Right renal cortex interstitium (tissue), 3 donors: ENCODE data around the gene KREMEN2. TPM values are rescaled to one million over a fixed set of nuclear protein-coding genes. Genes with fewer than 3 reads are reported as not detected.
"Not testable (repeated sequence)": the region's sequence is repeated elsewhere in the genome, so short reads cannot be mapped to it uniquely, and the experiment has no call there.

ENCODE experiments used
- DNase-seq, 3 donors: peaks; one replicate each; pipeline ENCODE4 v3.0.0-alpha.2; 2013; ENCODE audit warnings: low read depth in 3 of 3, low spot score in 2 of 3
- polyA plus RNA-seq, 3 donors: library from polyadenylated mRNA; unstranded; fragments of 120-200 nt; gene quantifications; one replicate each; pipeline ENCODE4 v1.2.1, GENCODE V29; 2013; ENCODE audit not compliant: insufficient read length in 3 of 3

KREMEN2 gene, protein sequence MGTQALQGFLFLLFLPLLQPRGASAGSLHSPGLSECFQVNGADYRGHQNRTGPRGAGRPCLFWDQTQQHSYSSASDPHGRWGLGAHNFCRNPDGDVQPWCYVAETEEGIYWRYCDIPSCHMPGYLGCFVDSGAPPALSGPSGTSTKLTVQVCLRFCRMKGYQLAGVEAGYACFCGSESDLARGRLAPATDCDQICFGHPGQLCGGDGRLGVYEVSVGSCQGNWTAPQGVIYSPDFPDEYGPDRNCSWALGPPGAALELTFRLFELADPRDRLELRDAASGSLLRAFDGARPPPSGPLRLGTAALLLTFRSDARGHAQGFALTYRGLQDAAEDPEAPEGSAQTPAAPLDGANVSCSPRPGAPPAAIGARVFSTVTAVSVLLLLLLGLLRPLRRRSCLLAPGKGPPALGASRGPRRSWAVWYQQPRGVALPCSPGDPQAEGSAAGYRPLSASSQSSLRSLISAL
- 1 to 10 TPM in 2 of 3 donors, under 1 TPM in 1; 1.00 to 1.4 (median 1.1) TPM for polyA plus RNA-seq

DNA sequence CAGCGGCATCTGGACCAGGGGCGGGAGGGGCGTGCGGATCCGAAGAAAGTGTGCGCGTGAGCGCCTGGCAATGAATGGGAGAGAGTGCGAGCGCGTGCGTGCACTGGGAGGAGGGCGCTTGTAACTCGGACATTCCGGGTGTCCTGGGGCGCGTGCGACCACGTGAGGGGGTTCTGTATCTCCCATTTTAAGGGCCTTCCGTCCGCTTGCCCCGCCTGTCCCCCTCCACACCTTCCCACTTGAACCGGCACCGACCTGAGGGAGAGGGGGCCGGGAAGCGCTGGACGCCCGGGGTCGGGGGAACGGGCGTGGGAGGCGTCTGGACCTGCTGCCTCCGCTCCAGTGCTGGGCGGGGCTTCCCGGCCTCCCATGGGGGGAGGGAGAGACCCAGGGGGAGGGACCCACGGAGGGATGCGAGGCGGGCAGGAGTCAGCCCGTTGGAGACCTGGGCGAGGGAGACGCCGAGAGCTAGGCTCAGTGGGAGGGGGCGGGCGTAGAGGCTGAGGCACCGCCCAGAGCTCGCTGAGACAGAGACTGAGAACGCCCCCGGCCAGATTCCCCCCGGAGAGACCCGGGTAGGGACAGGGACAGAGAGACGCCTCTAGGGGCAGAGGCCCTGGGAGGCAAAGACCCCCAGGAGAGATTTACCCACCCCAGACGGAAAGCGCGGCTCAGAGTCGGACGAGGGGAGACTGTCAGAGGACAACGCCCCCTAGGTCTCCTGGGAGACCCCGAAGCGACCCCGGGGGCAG lies at the start of gene KREMEN2:
Gene KREMEN2, plus strand, starts transcription at position 553 of the 752 bp plus-strand sequence. CDS start 246 bp downstream, outside the sequence.
- DNase-seq: no peak

DNA sequence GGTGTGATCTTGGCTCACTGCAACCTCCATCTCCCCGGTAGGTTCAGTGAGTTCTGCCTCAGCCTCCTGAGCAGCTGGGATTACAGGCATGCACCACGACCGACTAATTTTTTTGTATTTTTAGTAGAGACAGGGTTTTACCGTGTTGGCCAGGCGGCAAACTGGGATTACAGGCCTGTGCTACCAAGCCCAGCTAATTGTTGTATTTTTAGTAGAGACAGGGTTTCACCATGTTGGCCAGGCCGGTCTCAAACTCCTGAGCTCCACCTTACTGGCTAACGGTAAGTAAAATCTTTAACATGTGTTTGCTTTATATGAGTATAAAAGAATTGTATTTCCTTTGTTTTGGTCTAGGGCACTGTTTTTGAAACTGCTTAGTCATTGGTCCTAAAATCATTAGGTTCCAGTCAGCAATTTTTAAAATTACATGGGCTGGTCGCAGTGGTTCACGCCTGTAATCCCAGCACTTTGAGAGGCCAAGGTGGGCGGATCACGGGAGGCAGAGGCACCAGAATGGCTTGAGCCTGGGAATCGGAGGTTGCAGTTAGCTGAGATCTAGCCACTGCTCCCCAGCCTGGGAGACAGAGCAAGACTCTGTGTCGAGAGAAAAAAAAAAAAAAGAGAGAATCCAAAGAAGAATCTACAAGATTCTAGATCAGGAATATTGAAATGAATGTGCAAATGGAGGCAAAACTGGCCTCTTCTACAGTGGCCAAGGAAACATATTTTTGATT lies 48.7 kb upstream of the KREMEN2 start:
- no peak for DNase-seq

DNA sequence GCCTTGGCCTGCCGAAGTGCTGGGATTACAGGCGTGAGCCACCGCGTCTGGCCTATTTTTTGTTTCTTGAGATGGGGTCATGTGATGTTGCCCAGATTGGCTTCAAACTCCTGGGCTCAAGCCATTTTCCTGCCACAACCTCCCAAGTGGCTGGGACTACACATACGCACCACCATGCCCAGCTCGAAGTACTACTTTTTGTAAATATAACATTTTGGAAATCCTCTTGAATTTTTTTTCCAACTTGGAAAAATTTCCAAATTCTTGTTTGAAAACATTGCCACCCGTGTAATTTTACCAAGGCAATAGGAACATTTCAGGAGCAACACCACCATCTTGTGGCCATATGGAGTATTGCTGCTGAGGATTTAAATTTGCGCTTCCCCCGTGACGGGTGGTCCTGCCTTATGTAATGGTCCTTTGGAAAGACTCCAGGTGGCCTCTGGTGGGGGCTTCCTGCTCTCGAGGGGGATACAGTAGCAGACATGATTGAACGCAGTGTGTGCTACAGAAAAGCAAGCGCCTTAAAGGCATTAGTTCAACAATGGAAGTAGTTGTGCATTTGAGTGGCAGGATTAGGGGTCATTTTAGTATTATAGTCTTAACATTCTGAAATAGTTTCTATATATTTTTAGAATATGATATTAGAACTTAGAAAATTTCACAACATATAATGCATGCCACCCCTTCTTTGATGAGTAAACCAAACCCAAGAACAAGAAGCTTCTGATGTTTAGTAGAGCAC lies 44.4 kb upstream of the KREMEN2 start:
- DNase-seq: peak in 1 of 3 donors; percentile 74

DNA sequence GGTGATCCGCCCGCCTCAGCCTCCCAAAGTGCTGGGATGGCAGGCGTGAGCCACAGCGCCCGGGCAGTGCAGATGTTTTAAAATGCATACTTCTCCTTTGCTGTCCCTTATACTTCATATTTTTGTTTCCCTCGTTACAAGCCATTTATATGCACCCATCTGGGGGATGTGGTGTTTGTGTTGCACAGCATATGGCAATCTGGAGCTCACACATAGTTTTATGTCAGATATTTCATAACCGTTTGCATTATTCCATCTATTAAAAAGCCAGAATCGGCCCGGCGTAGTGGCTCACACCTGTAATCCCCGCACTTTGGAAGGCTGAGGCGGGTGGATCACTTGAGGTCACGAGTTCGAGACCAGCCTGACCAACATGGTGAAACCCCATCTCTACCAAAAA lies 40.6 kb upstream of the KREMEN2 start:
- DNase-seq: no peak

DNA sequence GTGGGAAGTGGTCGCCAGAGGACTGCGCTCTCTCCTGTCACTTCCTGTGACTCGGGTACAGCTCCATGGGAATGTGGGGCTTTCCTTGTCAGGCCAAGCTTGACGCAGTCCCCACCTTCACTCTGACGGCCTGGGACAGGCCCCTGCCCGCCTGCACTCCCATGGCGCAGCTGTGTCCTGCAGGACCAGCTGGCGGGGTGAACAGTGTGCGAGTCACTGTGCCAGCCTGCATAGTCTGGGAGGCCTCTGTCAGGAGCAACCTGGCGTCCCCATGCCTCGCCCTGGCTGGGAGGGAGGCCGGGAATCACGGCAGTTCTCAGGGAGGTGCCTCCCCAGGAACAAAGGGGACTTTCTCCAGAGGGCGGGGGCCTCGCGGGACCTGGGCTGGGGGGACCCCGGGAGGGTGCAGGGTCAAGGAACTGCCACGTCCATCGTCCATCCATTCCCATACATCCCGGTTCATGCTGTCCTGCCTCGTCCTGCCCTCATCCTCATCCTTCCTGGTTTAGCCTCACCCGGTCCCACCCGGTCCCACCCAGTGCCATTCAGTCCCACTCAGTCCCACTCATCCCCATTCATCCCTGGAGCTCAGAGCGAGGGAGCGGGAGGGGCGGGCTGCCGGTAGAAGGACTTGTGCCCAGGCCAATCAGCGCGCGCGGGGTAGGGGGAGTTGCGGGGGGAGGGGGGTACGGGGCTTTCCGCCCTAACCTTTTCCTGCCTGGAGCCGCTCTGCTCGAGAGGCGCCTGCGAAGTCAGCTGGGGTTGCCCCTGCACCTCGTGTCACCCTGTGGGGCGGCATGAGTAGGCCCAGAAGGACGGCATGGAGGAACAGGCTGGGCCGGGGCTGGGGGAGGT lies 38.9 kb upstream of the KREMEN2 start:
- no peak for DNase-seq

DNA sequence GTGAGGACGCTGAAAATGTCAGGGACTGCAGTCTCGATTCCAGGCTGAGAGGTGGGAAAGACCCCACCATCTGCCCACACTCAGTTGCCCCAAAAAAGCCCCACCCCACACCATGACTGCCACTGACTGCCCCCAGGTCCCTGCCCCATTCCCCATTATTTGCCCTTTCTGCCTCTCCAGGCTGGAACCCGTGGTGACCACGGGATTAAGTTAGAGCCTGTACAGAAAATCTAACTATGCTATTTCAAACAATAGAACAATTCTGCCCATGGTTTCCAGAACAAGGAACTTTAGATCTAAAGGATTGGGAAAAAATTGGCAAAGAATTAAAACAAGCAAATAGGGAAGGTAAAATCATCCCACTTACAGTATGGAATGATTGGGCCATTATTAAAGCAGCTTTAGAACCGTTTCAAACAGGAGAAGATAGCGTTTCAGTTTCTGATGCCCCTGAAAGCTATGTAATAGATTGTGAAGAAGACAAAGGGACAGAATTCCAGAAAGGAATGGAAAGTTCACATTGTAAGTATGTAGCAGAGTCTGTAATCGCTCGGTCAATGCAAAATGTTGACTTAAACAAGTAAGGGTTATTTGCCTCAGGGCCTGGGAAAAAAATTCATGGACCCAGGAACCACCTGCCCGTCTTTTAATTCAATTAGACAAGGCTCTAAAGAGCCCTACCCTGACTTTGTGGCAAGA lies 38.0 kb upstream of the KREMEN2 start:
- DNase-seq: no peak

DNA sequence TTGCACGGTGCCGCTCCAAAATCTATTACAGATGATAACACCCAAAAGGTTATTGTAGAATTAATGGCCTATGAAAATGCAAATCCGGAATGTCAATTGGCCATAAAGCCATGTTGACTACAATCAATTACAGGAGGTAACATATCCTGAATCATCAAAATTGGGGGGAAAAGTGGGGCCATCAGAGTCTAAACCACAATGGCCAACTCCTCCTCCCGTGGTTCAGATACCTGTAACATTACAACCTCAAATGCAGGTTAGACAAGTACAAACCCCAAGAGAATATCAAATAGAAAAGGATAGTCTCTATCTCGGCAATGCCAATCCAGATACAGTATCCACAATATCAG lies 37.5 kb upstream of the KREMEN2 start:
- no peak for DNase-seq

DNA sequence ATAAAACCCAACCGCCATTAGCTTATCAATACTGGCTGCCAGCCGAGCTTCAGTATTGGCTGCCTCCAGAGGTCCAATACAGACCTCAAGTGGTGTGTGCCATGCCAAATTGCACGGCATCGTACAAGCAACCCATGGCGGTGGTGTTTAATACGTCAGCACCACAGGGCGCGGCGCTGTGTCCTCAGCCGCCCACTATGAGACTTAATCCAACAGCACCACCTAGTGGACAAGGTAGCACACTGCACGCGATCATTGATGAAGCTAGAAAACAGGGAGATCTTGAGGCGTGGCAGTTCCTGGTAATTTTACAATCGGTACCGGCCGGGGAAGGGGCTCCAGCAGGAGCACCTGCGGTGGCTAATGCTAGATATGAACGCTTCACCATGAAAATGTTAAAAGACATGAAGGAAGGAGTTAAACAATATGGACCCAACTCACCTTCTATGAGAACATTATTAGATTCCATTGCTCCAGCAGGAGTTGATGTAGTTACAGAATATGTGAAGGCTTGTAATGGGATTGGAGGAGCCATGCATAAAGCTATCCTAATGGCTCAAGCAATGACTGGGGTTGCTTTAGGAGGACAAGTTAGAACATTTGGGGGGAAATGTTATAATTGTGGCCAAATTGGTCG lies 36.9 kb upstream of the KREMEN2 start:
- peak in 1 of 3 donors; percentile 79 for DNase-seq

DNA sequence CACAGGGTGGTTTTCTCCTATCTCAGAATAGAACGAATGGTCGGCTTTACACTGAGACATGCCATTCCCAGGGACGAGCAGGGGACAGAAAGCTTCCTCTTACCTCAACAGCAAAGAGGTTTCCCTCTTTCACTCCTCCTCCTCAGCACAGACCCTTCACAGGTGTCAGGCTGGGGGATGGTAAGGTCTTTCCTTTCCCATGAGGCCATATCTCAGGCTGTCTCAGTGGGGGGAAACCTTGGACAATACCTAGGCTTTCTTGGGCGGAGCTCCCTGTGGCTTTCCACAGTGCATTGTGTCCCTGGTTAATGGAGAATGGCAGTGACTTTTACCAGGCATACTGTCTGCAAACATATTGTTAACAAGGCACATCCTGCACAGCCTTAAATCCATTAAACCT lies 35.9 kb upstream of the KREMEN2 start:
- DNase-seq: not testable (repeated sequence)

DNA sequence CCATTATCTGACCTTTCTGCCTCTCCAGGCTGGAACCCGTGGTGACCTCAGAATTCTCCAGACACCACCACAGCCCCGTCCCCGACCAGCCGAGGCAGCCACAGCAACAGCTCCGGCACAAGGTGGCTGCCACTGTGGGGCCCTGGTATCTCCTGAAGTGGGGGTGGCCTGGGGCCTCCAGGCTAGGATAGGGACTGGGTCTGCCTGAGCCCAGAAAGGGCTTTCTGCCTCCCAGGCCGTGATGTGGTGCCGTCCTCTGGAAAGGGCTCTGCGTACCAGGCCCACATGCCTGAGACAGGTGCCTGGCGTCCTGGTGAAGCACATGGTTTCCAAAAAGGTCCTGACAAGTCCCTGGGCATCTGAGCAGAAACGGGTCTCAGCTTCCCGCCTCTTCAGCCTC lies 35.3 kb upstream of the KREMEN2 start:
- no peak for DNase-seq

DNA sequence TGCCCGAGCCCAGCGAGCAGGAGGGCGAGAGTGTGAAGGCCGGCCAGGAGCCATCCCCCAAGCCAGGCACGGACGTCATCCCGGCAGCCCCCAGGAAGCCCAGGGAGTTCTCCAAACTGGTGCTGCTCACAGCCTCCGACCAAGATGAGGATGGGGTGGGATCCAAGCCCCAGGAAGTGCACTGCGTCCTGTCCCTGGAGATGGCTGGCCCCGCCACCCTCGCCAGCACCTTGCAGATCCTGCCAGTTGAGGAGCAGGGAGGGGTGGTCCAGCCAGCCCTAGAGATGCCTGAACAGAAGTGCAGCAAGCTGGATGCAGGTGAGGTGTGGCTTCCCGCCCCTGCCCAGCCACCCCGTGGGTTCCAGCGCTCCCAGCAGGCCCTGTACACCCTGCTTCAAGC lies 34.4 kb upstream of the KREMEN2 start:
- no peak for DNase-seq

DNA sequence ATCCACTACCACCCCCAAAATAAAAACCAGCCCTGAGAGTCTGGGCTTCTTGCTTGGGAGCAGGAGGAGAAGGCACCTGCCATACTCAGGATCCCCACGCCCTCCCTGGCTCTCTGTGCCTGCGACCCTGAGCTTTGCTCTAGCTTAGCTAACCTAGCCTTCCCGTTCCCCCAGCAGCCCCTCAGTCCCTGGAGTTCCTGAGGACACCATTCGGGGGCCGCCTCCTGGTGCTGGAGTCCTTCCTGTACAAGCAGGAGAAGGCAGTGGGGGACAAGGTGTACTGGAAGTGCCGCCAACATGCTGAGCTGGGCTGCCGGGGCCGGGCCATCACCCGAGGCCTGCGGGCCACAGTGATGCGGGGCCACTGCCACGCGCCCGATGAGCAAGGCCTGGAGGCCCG lies 33.8 kb upstream of the KREMEN2 start:
- DNase-seq: no peak

DNA sequence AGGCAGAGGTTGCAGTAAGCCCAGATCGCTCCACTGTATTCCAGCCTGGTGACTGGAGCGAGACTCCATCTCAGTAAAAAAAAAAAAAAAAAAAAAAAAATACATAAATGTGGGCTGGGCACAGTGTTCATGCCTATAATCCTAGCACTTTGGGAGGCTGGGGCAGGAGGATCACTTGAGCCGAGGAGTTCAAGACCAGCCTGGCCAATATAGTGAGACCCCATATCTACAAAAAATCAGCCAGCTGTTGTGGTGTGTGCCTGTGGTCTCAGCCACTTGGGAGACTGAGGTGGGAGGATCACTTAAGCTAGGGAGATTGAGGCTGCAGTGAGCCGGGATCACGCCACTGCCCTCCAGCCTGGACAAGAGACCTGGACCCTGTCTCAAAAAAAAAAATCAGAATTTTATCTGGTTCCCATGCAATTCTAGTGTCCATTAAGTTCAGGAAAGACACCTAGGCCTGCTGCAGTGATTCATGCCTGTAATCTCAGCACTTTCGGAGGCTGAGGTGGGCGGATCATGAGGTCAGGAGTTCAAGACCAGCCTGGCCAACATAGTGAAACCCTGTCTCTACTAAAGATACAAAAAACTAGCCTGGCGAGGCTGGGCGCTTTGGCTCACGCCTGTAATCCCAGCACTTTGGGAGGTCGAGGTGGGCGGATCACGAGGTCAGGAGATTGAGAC lies 32.7 kb upstream of the KREMEN2 start:
- not testable (repeated sequence) for DNase-seq

DNA sequence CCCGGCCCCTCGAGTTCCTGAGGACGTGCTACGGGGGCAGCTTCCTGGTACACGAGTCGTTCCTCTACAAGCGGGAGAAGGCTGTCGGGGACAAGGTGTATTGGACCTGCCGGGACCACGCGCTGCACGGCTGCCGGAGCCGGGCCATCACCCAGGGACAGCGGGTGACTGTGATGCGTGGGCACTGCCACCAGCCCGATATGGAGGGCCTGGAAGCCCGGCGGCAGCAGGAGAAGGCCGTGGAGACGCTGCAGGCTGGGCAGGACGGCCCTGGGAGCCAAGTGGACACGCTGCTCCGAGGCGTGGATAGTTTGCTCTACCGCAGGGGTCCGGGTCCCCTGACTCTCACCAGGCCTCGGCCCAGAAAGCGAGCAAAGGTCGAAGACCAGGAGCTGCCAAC lies 30.9 kb upstream of the KREMEN2 start:
- DNase-seq: no peak

DNA sequence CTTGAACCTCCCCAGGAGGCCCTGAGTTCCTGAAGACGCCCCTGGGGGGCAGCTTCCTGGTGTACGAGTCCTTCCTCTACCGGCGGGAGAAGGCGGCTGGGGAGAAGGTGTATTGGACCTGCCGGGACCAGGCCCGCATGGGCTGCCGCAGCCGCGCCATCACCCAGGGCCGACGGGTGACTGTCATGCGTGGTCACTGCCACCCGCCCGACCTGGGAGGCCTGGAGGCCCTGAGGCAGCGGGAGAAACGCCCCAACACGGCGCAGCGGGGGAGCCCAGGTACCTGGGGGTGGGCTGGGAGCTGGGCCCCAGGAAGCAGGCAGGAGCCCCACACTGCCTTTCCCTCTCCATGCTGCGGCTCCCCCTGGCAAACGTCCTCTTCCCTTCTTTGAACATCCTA lies 30.4 kb upstream of the KREMEN2 start:
- DNase-seq: no peak

DNA sequence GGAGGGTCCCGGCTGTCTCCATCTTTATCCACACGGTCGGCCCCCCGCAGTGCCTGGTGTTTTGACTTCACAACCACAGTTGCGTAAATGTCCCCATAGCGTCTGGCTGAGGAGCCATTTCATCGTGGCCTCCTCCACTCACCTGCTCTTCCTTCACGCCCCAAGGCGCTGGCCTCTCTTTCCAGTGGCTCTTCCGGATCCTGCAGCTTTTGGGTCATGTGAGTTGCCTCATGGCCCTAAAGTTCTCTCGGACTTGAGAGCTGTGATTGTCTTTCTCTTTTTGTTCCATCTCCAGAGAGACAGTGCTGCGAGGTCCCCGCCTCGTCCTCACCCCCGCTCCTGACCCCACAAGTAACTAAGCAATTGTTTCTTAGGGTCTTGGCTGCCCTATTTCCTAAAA lies 29.6 kb upstream of the KREMEN2 start:
- no peak for DNase-seq

DNA sequence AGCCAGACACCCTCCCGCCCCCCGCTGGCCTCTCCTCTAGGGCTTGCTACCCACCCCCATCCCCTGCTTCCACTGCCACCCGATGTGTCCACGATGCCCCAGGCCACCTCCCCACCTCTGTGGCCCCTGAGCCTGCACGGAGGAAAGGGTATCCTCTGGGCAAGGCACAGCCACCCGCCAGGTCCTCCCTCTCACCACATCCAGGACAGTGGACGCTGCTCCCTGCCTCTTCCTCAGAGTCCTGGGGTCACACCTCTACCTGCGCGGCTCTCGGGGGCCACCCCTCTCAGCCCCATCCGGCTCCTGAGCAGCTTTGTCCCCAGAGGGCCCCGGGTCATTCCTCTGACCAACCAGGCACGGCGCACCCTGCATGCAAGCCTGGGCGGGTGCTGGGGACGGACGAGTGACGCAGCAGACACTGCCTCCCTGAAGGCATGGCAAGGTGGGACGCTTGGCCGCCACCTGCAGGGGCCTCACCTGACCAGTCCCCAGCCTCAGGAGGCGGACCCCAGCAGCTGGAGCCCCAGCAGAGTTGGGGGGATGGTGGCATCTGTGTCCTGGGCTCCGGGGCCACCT lies 27.6 kb upstream of the KREMEN2 start:
- DNase-seq: no peak

DNA sequence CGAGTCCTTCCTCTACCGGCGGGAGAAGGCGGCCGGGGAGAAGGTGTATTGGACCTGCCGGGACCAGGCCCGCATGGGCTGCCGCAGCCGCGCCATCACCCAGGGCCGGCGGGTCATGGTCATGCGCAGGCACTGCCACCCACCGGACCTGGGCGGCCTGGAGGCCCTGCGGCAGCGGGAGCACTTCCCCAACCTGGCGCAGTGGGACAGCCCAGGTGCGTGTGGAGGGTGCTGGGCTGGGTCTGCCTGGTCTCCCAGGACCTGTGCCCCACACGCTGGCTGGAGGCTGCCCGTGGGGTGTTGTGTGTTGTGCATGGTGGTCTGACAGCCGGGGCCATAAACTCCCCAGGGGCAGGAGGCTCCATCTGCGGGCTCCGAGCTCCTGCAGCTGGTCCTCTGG lies 26.9 kb upstream of the KREMEN2 start:
- DNase-seq: no peak
